PC-9 (cell line): Measurements from ENCODE around the gene ATRN.

Experiments used
- CTCF ChIP-seq: fragments of 200-600 bp; sonication (generic); conservative IDR thresholded peaks from 2 replicates; pipeline ENCODE4 v1.6.1; 2017; ENCODE audit warnings: mixed run types, antibody characterized with exemption, mild to moderate bottlenecking, moderate library complexity
- EZH2 ChIP-seq: fragments of 200-600 bp; sonication (generic); IDR thresholded peaks from 2 replicates; pipeline ENCODE4 v1.8.0; 2017; ENCODE audit warnings: antibody characterized with exemption, low read depth

GRCh38 chr20:3660262-3661059 lies 189.6 kb downstream of the ATRN start:
- TF ChIP-seq CTCF (no peak), EZH2 (no peak)
